HG03139 (cell line): Measurements from ENCODE around the gene AMACR.
"Not testable (repeated sequence)": the region's sequence is repeated elsewhere in the genome, so short reads cannot be mapped to it uniquely, and the experiment has no call there.

Source experiments
- ATAC-seq: cut with Tn5 transposase; IDR thresholded peaks from one replicate; pipeline ENCODE4 v1.9.1; 2021; ENCODE audit not compliant: unreplicated experiment

Gene AMACR

GRCh38 chr5:33969572-33970452, 38.0 kb downstream of the AMACR start:
- peak; percentile 66 for ATAC-seq

- no peak for ATAC-seq
These were observed 39.4 kb downstream of the AMACR start for GRCh38 chr5:33968211-33969005.

GRCh38 chr5:33966805-33967204, 41.0 kb downstream of the AMACR start:
- ATAC-seq = no peak

GRCh38 chr5:33964132-33964700, 43.6 kb downstream of the AMACR start:
- no peak for ATAC-seq

GRCh38 chr5:33958176-33958575, 49.7 kb downstream of the AMACR start:
- no peak for ATAC-seq

- no peak for ATAC-seq
These were observed 50.2 kb downstream of the AMACR start for GRCh38 chr5:33957577-33958150.

- ATAC-seq = not testable (repeated sequence)
These were observed 55.7 kb downstream of the AMACR start for GRCh38 chr5:33952175-33952574.

GRCh38 chr5:33944543-33945132, 63.2 kb downstream of the AMACR start:
- ATAC-seq = no peak

GRCh38 chr5:33941090-33941489, 66.8 kb downstream of the AMACR start:
- no peak for ATAC-seq

- ATAC-seq = no peak
These were observed 68.1 kb downstream of the AMACR start for GRCh38 chr5:33939556-33940262.

GRCh38 chr5:33938881-33939280, 69.0 kb downstream of the AMACR start:
- ATAC-seq = no peak

GRCh38 chr5:33938507-33938796, 69.4 kb downstream of the AMACR start:
- ATAC-seq = no peak

- no peak for ATAC-seq
These were observed 69.9 kb downstream of the AMACR start for GRCh38 chr5:33937707-33938506.

- no peak for ATAC-seq
These were observed 70.7 kb downstream of the AMACR start for GRCh38 chr5:33937017-33937706.

GRCh38 chr5:33936381-33937016, 71.4 kb downstream of the AMACR start, which contains the start of gene RXFP3:
RXFP3 (plus strand) TSS chr5:33936386; CDS start chr5:33936741, 355 bp downstream.
- no peak for ATAC-seq
